Vagina (tissue), 2 donors: ENCODE data around the gene TEX22. TPM values are rescaled to one million over a fixed set of nuclear protein-coding genes. Genes with fewer than 3 reads are reported as not detected.

Experiments
- DNase-seq, 2 donors: peaks; one replicate each; pipeline ENCODE4 v3.0.0-alpha.2; 2017; ENCODE audit errors: extremely low spot score in 2 of 2
- H3K27ac ChIP-seq: fragments of 200-600 bp; sonication (generic); one replicate; pipeline ENCODE4 v1.5.1; 2019
- H3K27me3 ChIP-seq: fragments of 200-600 bp; sonication (generic); one replicate; pipeline ENCODE4 v1.5.1; 2019
- H3K36me3 ChIP-seq, 2 donors: fragments of 200-600 bp; sonication (generic); one replicate each; pipeline ENCODE4 v1.5.1; 2017 to 2019
- H3K4me1 ChIP-seq: fragments of 200-600 bp; sonication (generic); one replicate; pipeline ENCODE4 v1.5.1; 2019
- H3K4me3 ChIP-seq, 2 donors: fragments of 200-600 bp; sonication (generic); 1 replicate in 1 of 2; 2 replicates in 1 of 2; pipeline ENCODE4 v1.5.1; 2016 to 2019
- H3K9me3 ChIP-seq: fragments of 200-600 bp; sonication (generic); one replicate; pipeline ENCODE4 v1.5.1; 2019
- POLR2A ChIP-seq, 2 donors: fragments of 450-650 bp; IDR thresholded peaks; one replicate each; pipeline ENCODE4 v1.6.1; 2017; ENCODE audit warnings: antibody characterized with exemption in 2 of 2, mild to moderate bottlenecking in 2 of 2, moderate library complexity in 2 of 2
- POLR2AphosphoS5 ChIP-seq, 2 donors: sonication (generic); formaldehyde crosslinking; IDR thresholded peaks; one replicate each; pipeline ENCODE4 v1.9.0; 2017; ENCODE audit warnings: antibody characterized with exemption in 2 of 2, mild to moderate bottlenecking in 2 of 2, low read depth in 1 of 2; ENCODE audit not compliant: insufficient read depth in 1 of 2
- intact Hi-C: fragments of 100-400 bp; cut with DNase I; formaldehyde crosslinking; loops from one replicate; pipeline ENCODE4 v1.15.1; 2023
- total RNA-seq: library from RNA; depleted of rRNA; stranded (reverse); fragments of >200 nt; gene quantifications from one replicate; pipeline ENCODE4 v1.2.3, GENCODE V29; 2016
- TF ChIP-seq, protein P1 (sequence below), 3 experiments: fragments of 450-650 bp in 2 of 3; fragments of 200-600 bp in 1 of 3; sonication (generic) in 1 of 3; IDR thresholded peaks; one replicate each; pipeline ENCODE4 v1.5.1; 2017 to 2019; ENCODE audit warnings: antibody characterized with exemption in 3 of 3, mild to moderate bottlenecking in 2 of 3, moderate library complexity in 2 of 3

Gene TEX22
- total RNA-seq, 1 donor from 2014 or later, result not detected

DNA sequence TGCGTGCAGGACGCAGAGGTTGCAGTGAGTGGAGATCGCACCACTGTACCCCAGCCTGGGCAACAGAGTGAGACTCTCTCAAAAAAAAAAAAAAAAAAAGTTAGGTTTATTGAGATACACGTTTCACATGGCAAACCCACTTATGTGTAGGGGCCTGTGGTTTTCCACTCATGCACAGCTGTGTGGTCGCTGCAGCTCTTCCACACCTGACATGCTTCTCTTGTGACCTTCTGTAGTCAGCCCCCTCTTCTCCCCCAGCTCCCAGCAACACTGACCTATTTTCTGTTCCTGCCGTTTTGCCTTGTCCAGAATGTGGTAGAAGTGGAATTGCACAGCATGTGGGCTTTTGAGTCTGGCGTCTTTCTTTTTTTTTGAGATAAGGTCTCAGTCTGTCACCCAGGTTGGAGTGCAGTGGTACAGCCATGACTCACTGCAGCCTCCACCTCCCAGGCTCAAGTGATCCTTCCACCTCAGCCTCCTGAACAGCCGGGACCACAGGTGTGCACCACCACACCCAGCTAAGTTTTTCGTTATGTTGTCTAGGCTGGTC lies 29.7 kb downstream of the TEX22 start:
- no peak for DNase-seq
- Histone ChIP-seq H3K36me3 (no peaks in the 10 kb centered on the region), H3K4me3 (no peak overlapping the region), H3K4me1 (peaks cover 5% of the 10 kb centered on the region), H3K27ac (no peak overlapping the region), H3K27me3 (no peaks in the 10 kb centered on the region), H3K9me3 (no peaks in the 10 kb centered on the region)
- TF ChIP-seq, protein P1, sequence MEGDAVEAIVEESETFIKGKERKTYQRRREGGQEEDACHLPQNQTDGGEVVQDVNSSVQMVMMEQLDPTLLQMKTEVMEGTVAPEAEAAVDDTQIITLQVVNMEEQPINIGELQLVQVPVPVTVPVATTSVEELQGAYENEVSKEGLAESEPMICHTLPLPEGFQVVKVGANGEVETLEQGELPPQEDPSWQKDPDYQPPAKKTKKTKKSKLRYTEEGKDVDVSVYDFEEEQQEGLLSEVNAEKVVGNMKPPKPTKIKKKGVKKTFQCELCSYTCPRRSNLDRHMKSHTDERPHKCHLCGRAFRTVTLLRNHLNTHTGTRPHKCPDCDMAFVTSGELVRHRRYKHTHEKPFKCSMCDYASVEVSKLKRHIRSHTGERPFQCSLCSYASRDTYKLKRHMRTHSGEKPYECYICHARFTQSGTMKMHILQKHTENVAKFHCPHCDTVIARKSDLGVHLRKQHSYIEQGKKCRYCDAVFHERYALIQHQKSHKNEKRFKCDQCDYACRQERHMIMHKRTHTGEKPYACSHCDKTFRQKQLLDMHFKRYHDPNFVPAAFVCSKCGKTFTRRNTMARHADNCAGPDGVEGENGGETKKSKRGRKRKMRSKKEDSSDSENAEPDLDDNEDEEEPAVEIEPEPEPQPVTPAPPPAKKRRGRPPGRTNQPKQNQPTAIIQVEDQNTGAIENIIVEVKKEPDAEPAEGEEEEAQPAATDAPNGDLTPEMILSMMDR (IDR thresholded peaks at IDR 0.05), result no peak
- TF ChIP-seq POLR2A (IDR thresholded peaks at IDR 0.05) (no peak), POLR2AphosphoS5 (IDR thresholded peaks at IDR 0.05; ENCODE audit: insufficient read depth in 1 of 2, low read depth in 1 of 2) (no peak)
- intact Hi-C loops, result no loop called here

DNA sequence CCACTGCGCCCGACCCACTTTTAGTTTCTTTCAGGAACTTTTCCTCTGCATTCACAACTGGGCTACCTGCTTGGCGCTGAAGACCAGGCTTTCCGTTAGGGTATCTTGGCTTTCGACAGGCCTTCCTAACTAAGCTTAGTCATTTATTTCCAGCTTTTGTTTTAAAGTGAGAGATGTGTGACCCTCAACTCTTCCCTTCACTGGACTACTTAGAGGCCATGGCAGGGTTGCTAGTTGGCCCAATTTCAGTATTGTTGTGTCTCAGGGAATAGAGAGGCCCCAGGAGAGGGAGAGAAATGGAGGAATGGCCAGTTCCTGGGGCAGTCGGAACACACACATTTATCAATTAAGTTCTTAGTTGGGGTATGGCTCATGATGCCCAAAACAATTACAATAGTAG lies 31.7 kb downstream of the TEX22 start:
- no peak overlapping the region for H3K4me3 ChIP-seq
- H3K27me3 ChIP-seq, result no peaks in the 10 kb centered on the region
- peaks cover 5% of the 10 kb centered on the region for H3K4me1 ChIP-seq
- TF ChIP-seq, protein P1 (IDR thresholded peaks at IDR 0.05), result no peak
- TF ChIP-seq POLR2A (IDR thresholded peaks at IDR 0.05) (no peak), POLR2AphosphoS5 (IDR thresholded peaks at IDR 0.05; ENCODE audit: insufficient read depth in 1 of 2, low read depth in 1 of 2) (no peak)
- H3K9me3 ChIP-seq, result no peaks in the 10 kb centered on the region
- H3K27ac ChIP-seq, result no peak overlapping the region
- H3K36me3 ChIP-seq, result no peaks in the 10 kb centered on the region
- DNase-seq, result no peak
- intact Hi-C loops, result no loop called here

DNA sequence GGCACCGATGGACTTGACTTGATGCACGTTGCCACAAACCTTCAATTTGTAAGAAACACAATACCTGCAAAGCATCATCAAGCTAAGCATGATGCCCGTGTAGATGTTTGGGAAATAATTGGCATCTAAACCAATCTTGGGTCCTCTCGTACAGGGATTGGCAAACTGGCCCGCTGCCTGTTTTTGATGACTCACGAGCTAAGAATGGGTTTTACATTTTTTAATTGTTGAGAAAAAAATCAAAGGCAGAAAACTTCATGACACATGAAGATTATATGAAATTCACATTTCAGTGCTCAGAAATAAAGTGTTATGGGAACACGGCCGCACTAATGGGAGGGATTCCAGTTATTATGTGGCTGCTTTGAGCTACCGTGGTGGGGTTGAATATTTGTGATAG lies 32.2 kb downstream of the TEX22 start:
- Histone ChIP-seq H3K4me3 (no peak overlapping the region), H3K36me3 (no peaks in the 10 kb centered on the region), H3K27ac (no peak overlapping the region), H3K9me3 (no peaks in the 10 kb centered on the region), H3K4me1 (peaks cover 5% of the 10 kb centered on the region), H3K27me3 (no peaks in the 10 kb centered on the region)
- intact Hi-C loops, result no loop called here
- no peak for DNase-seq
- TF ChIP-seq, protein P1 (IDR thresholded peaks at IDR 0.05), result no peak
- TF ChIP-seq POLR2AphosphoS5 (IDR thresholded peaks at IDR 0.05; ENCODE audit: insufficient read depth in 1 of 2, low read depth in 1 of 2) (no peak), POLR2A (IDR thresholded peaks at IDR 0.05) (no peak)

DNA sequence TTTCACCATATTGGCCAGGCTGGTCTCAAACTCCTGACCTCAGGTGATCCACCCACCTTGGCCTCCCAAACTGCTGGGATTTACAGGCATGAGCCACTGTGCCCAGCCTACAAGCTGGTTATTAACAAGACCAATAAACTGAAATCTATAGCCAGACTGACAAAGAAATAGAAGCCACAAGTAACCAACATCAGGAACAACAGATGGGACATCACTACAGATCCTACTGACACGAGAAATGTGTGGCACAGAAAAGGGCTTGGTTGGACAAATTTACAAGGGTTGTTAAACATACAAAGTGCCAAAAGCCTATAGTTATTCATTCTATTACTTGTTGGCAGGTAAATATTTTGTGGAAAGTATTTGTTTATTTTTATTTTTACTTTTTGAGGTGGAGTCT lies 32.9 kb downstream of the TEX22 start:
- Histone ChIP-seq H3K27me3 (no peaks in the 10 kb centered on the region), H3K27ac (no peak overlapping the region), H3K36me3 (no peaks in the 10 kb centered on the region), H3K4me3 (no peak overlapping the region), H3K4me1 (peaks cover 5% of the 10 kb centered on the region), H3K9me3 (no peaks in the 10 kb centered on the region)
- intact Hi-C loops, result no loop called here
- TF ChIP-seq POLR2AphosphoS5 (IDR thresholded peaks at IDR 0.05; ENCODE audit: insufficient read depth in 1 of 2, low read depth in 1 of 2), result no peak
- TF ChIP-seq, protein P1 (IDR thresholded peaks at IDR 0.05), result no peak
- TF ChIP-seq POLR2A (IDR thresholded peaks at IDR 0.05), result no peak
- DNase-seq, result no peak

DNA sequence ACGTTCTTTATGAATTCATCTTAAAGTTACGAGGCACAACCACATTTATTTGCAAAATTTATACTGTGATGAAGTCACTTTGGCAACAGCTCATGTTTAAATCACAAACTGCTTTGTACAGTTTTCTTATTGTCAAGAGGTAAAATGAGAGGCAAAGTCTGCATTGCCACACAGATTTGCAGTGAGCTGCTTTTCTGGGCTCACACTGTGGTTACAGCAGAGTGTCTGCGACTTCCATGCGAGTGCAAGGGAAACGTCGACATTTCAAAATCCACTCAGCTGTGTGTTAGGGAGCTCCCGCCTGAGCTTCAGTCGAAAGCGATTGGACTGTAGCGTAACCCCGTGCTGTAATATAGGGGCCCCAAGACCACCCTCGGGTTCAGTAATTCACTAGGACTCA lies 34.3 kb downstream of the TEX22 start:
- H3K27me3 ChIP-seq, result no peaks in the 10 kb centered on the region
- H3K27ac ChIP-seq, result no peak overlapping the region
- intact Hi-C loops, result no loop called here
- DNase-seq, result no peak
- TF ChIP-seq POLR2A (IDR thresholded peaks at IDR 0.05) (no peak), POLR2AphosphoS5 (IDR thresholded peaks at IDR 0.05; ENCODE audit: insufficient read depth in 1 of 2, low read depth in 1 of 2) (no peak)
- TF ChIP-seq, protein P1 (IDR thresholded peaks at IDR 0.05), result no peak
- H3K36me3 ChIP-seq, result no peaks in the 10 kb centered on the region
- H3K4me3 ChIP-seq, result no peak overlapping the region
- H3K4me1 ChIP-seq, result peaks cover 5% of the 10 kb centered on the region
- no peaks in the 10 kb centered on the region for H3K9me3 ChIP-seq
